Fibroblast of lung (primary cell): ENCODE measurements around the gene ZBTB12. TPM values are rescaled to one million over a fixed set of nuclear protein-coding genes. Genes with fewer than 3 reads are reported as not detected.

Source experiments
- DNase-seq, 2 donors: peaks; one replicate each; pipeline versions ENCODE4 v3.0.0 to v3.0.0-alpha.2; 2010; ENCODE audit warnings: low read depth in 2 of 2
- H2AFZ ChIP-seq: 2 replicates; pipeline ENCODE4 v1.5.1; 2012; ENCODE audit warnings: low read length, control low read depth, inconsistent platforms
- H3K27ac ChIP-seq: 2 replicates; pipeline ENCODE4 v1.5.1; 2011; ENCODE audit warnings: low read length, control low read depth; ENCODE audit not compliant: insufficient read depth
- H3K27me3 ChIP-seq: 2 replicates; pipeline ENCODE4 v1.5.1; 2011; ENCODE audit warnings: mild to moderate bottlenecking, low read length; ENCODE audit not compliant: control insufficient read depth, insufficient read depth
- H3K36me3 ChIP-seq: 2 replicates; pipeline ENCODE4 v1.5.1; 2011; ENCODE audit warnings: low read length; ENCODE audit not compliant: control insufficient read depth, insufficient read depth
- H3K4me1 ChIP-seq: 2 replicates; pipeline ENCODE4 v1.5.1; 2011; ENCODE audit warnings: low read length; ENCODE audit not compliant: control insufficient read depth, insufficient read depth; ENCODE audit errors: extremely low read depth
- H3K4me2 ChIP-seq: 2 replicates; pipeline ENCODE4 v1.5.1; 2011; ENCODE audit warnings: low read length, control low read depth; ENCODE audit not compliant: insufficient read depth; ENCODE audit errors: extremely low read depth
- H3K4me3 ChIP-seq, 4 experiments: fragments of 200-600 bp in 1 of 4; sonication (generic) in 1 of 4; replicated peaks in 1 of 4; 2 replicates each; pipeline ENCODE4 v1.5.1; 2011 to 2016; ENCODE audit warnings: low read length in 4 of 4, low read depth in 3 of 4, mild to moderate bottlenecking in 3 of 4, control low read depth in 2 of 4, inconsistent platforms in 1 of 4, mixed read lengths in 1 of 4; ENCODE audit not compliant: insufficient read depth in 1 of 4; ENCODE audit errors: control extremely low read depth in 1 of 4
- H3K79me2 ChIP-seq: 2 replicates; pipeline ENCODE4 v1.5.1; 2012; ENCODE audit warnings: mild to moderate bottlenecking, low read length, inconsistent platforms; ENCODE audit not compliant: control insufficient read depth, insufficient read depth
- H3K9ac ChIP-seq: 2 replicates; pipeline ENCODE4 v1.5.1; 2011; ENCODE audit warnings: mild to moderate bottlenecking, low read length, control low read depth; ENCODE audit not compliant: insufficient read depth
- H3K9me3 ChIP-seq: 2 replicates; pipeline ENCODE4 v1.5.1; 2012; ENCODE audit warnings: low read depth, low read length; ENCODE audit not compliant: control insufficient read depth, insufficient read depth
- H4K20me1 ChIP-seq: 2 replicates; pipeline ENCODE4 v1.5.1; 2011; ENCODE audit warnings: low read length; ENCODE audit not compliant: control insufficient read depth, insufficient read depth; ENCODE audit errors: extremely low read depth
- EZH2 ChIP-seq: IDR thresholded peaks from 2 replicates; pipeline ENCODE4 v1.5.1; 2012; ENCODE audit warnings: low read length, control low read depth, mild to moderate bottlenecking; ENCODE audit errors: missing control alignments
- polyA plus RNA-seq, 2 donors: library from polyadenylated mRNA; depleted of rRNA in 1 of 2; stranded (reverse) in 1 of 2; unstranded in 1 of 2; fragments of >200 nt; gene quantifications; 2 replicates each; pipeline ENCODE4 v1.2.1, GENCODE V29; 2011 to 2012; ENCODE audit warnings: missing spikeins in 1 of 2
- total RNA-seq: library from RNA; depleted of rRNA; stranded (reverse); fragments of >200 nt; gene quantifications from 2 replicates; pipeline ENCODE4 v1.2.1, GENCODE V29; 2014
- TF ChIP-seq, protein P1 (sequence below), 2 donors: IDR thresholded peaks in 1 of 2; conservative IDR thresholded peaks in 1 of 2; 1 replicate in 1 of 2; 2 replicates in 1 of 2; pipeline ENCODE4 v1.5.1; 2011 to 2012; ENCODE audit warnings: low read length in 2 of 2, control low read depth in 1 of 2, inconsistent platforms in 1 of 2, low read depth in 1 of 2, mild to moderate bottlenecking in 1 of 2

The ZBTB12 gene
- total and polyA plus RNA-seq, 2 donors (not counting 1 experiment from before 2014, with no cell fraction given) = 1.2 to 13.2 TPM

GRCh38 chr6:31877125-31877650 is 24.7 kb downstream of the ZBTB12 start:
- peaks cover 15% of the 10 kb centered on the region for H3K36me3 ChIP-seq
- no peaks in the 10 kb centered on the region for H3K27me3 ChIP-seq
- peaks cover under 1% of the 10 kb centered on the region for H3K4me1 ChIP-seq
- H3K9ac ChIP-seq = no peak overlapping the region
- H3K79me2 ChIP-seq = no peaks in the 10 kb centered on the region
- TF ChIP-seq, protein P1, sequence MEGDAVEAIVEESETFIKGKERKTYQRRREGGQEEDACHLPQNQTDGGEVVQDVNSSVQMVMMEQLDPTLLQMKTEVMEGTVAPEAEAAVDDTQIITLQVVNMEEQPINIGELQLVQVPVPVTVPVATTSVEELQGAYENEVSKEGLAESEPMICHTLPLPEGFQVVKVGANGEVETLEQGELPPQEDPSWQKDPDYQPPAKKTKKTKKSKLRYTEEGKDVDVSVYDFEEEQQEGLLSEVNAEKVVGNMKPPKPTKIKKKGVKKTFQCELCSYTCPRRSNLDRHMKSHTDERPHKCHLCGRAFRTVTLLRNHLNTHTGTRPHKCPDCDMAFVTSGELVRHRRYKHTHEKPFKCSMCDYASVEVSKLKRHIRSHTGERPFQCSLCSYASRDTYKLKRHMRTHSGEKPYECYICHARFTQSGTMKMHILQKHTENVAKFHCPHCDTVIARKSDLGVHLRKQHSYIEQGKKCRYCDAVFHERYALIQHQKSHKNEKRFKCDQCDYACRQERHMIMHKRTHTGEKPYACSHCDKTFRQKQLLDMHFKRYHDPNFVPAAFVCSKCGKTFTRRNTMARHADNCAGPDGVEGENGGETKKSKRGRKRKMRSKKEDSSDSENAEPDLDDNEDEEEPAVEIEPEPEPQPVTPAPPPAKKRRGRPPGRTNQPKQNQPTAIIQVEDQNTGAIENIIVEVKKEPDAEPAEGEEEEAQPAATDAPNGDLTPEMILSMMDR (conservative IDR thresholded peaks at IDR 0.05 in 1 of 2, IDR thresholded peaks at IDR 0.05 in 1 of 2; ENCODE audit: low read depth in 1 of 2, low read length in 2 of 2) = no peak
- no peak for TF ChIP-seq EZH2
- DNase-seq = no peak
- no peak overlapping the region for H2AFZ ChIP-seq
- H3K4me2 ChIP-seq = no peak overlapping the region
- H3K27ac ChIP-seq = no peak overlapping the region
- peaks cover 1% of the 10 kb centered on the region for H4K20me1 ChIP-seq
- H3K4me3 ChIP-seq = no peak overlapping the region
- no peaks in the 10 kb centered on the region for H3K9me3 ChIP-seq

- Histone ChIP-seq H3K79me2 (no peaks in the 10 kb centered on the region), H3K9ac (no peak overlapping the region), H4K20me1 (peaks cover 1% of the 10 kb centered on the region), H3K9me3 (no peaks in the 10 kb centered on the region), H3K36me3 (peaks cover 12% of the 10 kb centered on the region), H3K27ac (no peak overlapping the region), H3K4me1 (no peaks in the 10 kb centered on the region), H2AFZ (no peak overlapping the region), H3K4me2 (no peak overlapping the region), H3K4me3 (no peak overlapping the region), H3K27me3 (no peaks in the 10 kb centered on the region)
- DNase-seq = no peak
- TF ChIP-seq, protein P1 (conservative IDR thresholded peaks at IDR 0.05 in 1 of 2, IDR thresholded peaks at IDR 0.05 in 1 of 2; ENCODE audit: low read depth in 1 of 2, low read length in 2 of 2) = no peak
- no peak for TF ChIP-seq EZH2
Measured at GRCh38 chr6:31876357-31876756, 25.5 kb downstream of the ZBTB12 start.

GRCh38 chr6:31875877-31876276 is 26.0 kb downstream of the ZBTB12 start:
- no peaks in the 10 kb centered on the region for H3K27me3 ChIP-seq
- H3K4me2 ChIP-seq = no peak overlapping the region
- H3K27ac ChIP-seq = no peak overlapping the region
- H3K36me3 ChIP-seq = peaks cover 9% of the 10 kb centered on the region
- H2AFZ ChIP-seq = no peak overlapping the region
- DNase-seq = no peak
- no peaks in the 10 kb centered on the region for H3K9me3 ChIP-seq
- H3K4me3 ChIP-seq = no peak overlapping the region
- H3K4me1 ChIP-seq = no peaks in the 10 kb centered on the region
- no peak for TF ChIP-seq EZH2
- TF ChIP-seq, protein P1 (conservative IDR thresholded peaks at IDR 0.05 in 1 of 2, IDR thresholded peaks at IDR 0.05 in 1 of 2; ENCODE audit: low read depth in 1 of 2, low read length in 2 of 2) = no peak
- no peaks in the 10 kb centered on the region for H4K20me1 ChIP-seq
- H3K9ac ChIP-seq = no peak overlapping the region
- no peaks in the 10 kb centered on the region for H3K79me2 ChIP-seq
